ENCODE measurements around the gene NTM. TPM values are rescaled to one million over a fixed set of nuclear protein-coding genes. Genes with fewer than 3 reads are reported as not detected.

The NTM gene
- total RNA-seq, 3 donors from 2014 or later, result 0.66 to 9.0 (median 1.0) TPM

DNA sequence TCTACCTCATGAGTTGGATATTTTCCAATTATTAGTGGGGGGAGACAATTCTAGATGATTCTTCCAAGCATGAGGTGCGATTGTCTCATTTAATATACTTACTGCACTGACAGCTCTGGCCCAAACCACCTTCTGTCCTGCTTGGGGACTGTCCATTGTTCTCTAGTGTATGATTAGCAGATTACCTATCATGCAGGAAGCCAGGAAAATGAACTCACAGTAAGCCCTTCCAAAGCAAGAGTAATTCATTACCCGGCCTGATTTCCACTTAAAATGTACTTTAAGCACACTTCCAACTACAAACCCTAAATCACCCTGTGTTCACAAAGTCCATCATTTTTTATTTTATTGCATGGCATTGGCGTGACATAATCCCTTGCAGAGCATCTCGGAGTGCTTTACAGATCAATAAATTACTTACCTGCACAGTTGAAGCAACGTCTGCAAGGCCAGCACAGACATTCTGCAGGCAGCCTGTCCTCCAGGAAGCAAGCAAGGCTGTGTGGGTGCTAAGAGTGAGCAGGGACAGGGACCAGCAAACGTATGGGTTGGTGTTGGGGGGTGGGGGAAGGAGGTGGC lies 838.2 kb downstream of the NTM start:
- Histone ChIP-seq H3K4me3 (no peak overlapping the region), H3K36me3 (no peaks in the 10 kb centered on the region), H3K27ac (no peak overlapping the region), H3K27me3 (no peaks in the 10 kb centered on the region), H3K4me1 (no peaks in the 10 kb centered on the region), H3K9me3 (no peaks in the 10 kb centered on the region)
- no peak for DNase-seq (ENCODE audit: low spot score in 2 of 2)
- TF ChIP-seq, protein P1, sequence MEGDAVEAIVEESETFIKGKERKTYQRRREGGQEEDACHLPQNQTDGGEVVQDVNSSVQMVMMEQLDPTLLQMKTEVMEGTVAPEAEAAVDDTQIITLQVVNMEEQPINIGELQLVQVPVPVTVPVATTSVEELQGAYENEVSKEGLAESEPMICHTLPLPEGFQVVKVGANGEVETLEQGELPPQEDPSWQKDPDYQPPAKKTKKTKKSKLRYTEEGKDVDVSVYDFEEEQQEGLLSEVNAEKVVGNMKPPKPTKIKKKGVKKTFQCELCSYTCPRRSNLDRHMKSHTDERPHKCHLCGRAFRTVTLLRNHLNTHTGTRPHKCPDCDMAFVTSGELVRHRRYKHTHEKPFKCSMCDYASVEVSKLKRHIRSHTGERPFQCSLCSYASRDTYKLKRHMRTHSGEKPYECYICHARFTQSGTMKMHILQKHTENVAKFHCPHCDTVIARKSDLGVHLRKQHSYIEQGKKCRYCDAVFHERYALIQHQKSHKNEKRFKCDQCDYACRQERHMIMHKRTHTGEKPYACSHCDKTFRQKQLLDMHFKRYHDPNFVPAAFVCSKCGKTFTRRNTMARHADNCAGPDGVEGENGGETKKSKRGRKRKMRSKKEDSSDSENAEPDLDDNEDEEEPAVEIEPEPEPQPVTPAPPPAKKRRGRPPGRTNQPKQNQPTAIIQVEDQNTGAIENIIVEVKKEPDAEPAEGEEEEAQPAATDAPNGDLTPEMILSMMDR (IDR thresholded peaks at IDR 0.05), result no peak
- TF ChIP-seq POLR2A (IDR thresholded peaks at IDR 0.05) (no peak), POLR2AphosphoS5 (IDR thresholded peaks at IDR 0.05) (no peak)
- intact Hi-C loops (cut with DNase I; ENCODE audit: low total_unique reads), result no loop called here

DNA sequence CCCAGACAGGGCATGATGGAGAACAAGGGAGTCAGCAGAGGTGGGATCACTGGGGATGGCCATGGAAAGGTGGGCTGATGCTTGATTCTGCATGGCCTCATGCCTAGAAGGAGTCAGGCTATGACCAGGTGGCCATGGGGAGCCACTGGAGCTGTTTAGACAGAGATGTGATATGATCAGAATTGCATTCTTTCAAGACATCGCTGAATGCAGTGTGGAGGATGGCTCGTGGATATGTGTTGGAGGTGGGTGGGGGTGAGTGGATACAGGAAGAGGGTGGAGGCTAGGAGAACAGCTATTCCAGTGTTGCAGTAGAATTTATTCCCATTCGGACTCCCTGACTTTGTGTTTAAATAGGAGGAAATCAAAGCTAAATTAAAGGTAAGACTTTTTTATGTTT lies 841.1 kb downstream of the NTM start:
- no peak for TF ChIP-seq POLR2AphosphoS5 (IDR thresholded peaks at IDR 0.05)
- no peaks in the 10 kb centered on the region for H3K4me1 ChIP-seq
- no peak overlapping the region for H3K4me3 ChIP-seq
- H3K36me3 ChIP-seq, result no peaks in the 10 kb centered on the region
- no peak overlapping the region for H3K27ac ChIP-seq
- H3K27me3 ChIP-seq, result no peaks in the 10 kb centered on the region
- intact Hi-C loops (cut with DNase I; ENCODE audit: low total_unique reads), result no loop called here
- no peak for DNase-seq (ENCODE audit: low spot score in 2 of 2)
- no peaks in the 10 kb centered on the region for H3K9me3 ChIP-seq

DNA sequence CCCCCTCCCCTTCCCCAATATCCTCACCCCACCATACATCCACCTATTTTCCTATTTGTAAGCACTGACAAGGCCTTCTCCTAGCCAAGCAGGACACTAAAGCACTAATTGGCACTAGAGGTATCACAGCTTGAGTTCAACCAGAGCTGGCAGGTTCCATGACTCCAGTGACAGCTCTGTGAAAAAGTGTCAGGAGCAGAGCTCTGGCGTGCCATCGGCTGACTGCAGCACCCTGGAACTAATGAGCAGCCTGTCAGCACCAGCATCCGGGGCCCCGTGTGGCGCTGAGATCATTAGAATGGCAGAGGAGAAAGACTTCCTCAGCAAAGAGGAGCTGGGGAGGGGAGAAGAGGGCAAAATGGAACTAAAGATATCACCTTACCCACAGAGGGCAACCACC lies 847.4 kb downstream of the NTM start:
- Histone ChIP-seq H3K36me3 (no peaks in the 10 kb centered on the region), H3K4me1 (no peaks in the 10 kb centered on the region), H3K27me3 (no peaks in the 10 kb centered on the region), H3K9me3 (no peaks in the 10 kb centered on the region), H3K27ac (no peak overlapping the region), H3K4me3 (no peak overlapping the region)
- DNase-seq (ENCODE audit: low spot score in 2 of 2), result no peak
- no peak for TF ChIP-seq POLR2AphosphoS5 (IDR thresholded peaks at IDR 0.05)
- TF ChIP-seq, protein P1 (IDR thresholded peaks at IDR 0.05), result no peak
- intact Hi-C loops (cut with DNase I; ENCODE audit: low total_unique reads), result no loop called here

DNA sequence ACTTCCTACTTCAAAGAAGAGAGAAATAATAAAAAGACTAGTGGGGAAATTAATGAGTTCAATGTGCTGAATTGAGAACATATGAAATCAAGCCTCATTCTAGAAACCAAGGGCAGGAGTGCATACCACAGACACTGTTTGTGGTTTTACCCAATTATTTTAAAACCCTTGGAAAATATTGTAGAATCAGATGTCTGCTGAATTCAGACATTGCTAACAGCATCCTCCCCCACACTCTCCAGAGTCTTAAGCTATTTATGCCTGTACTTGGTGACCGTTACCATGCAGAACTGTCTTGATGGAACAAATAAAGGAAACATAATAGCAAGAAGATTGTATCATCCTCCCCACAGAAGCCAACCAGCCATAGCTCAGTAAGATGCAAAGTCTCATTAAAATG lies 850.1 kb downstream of the NTM start:
- no peaks in the 10 kb centered on the region for H3K36me3 ChIP-seq
- intact Hi-C loops (cut with DNase I; ENCODE audit: low total_unique reads), result no loop called here
- H3K4me3 ChIP-seq, result no peak overlapping the region
- no peaks in the 10 kb centered on the region for H3K27me3 ChIP-seq
- no peak for DNase-seq (ENCODE audit: low spot score in 2 of 2)
- TF ChIP-seq, protein P1 (IDR thresholded peaks at IDR 0.05), result no peak
- TF ChIP-seq POLR2A (IDR thresholded peaks at IDR 0.05) (no peak), POLR2AphosphoS5 (IDR thresholded peaks at IDR 0.05) (no peak)
- H3K4me1 ChIP-seq, result no peaks in the 10 kb centered on the region
- no peak overlapping the region for H3K27ac ChIP-seq
- no peaks in the 10 kb centered on the region for H3K9me3 ChIP-seq

DNA sequence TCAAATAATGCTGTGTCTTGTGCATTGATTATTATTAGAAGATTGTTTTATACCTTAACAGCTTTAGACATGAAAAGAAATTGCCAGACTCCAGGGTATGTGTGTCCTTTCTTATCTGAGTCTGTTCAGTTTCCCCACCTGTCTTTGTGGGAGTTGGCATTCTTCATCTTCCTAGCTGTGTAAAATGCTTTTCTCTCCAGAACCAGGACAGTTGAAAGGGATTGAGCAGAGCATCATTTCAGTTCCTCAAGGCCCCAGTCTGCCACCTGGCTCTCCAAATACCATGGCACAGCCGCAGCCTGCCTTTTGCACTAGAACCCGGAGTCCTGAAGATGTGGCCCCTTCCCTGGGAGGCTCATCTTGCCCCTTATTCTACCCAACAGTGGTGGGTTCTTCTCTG lies 851.9 kb downstream of the NTM start:
- Histone ChIP-seq H3K4me3 (no peak overlapping the region), H3K4me1 (no peaks in the 10 kb centered on the region), H3K27ac (no peak overlapping the region), H3K9me3 (no peaks in the 10 kb centered on the region), H3K27me3 (no peaks in the 10 kb centered on the region), H3K36me3 (no peaks in the 10 kb centered on the region)
- TF ChIP-seq POLR2AphosphoS5 (IDR thresholded peaks at IDR 0.05) (no peak), POLR2A (IDR thresholded peaks at IDR 0.05) (no peak)
- TF ChIP-seq, protein P1 (IDR thresholded peaks at IDR 0.05), result no peak
- intact Hi-C loops (cut with DNase I; ENCODE audit: low total_unique reads), result no loop called here
- DNase-seq (ENCODE audit: low spot score in 2 of 2), result no peak

DNA sequence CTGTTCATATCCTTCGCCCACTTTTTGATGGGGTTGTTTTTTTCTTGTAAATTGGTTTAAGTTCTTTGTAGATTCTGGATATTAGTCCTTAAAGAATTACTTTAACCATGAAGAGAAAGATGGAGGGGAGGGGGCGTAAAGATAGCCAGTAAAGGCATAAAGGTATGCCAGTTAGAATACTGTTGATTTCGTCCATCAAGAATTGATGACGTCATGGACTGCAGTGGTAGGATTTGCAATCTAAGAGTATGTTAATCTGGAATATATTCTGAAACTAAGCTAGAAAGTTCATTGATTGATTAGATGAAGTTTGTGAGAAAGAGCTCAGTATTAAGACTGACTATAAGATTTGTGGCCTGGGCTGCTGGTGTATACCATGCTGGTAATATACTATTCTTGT lies 856.1 kb downstream of the NTM start:
- Histone ChIP-seq H3K36me3 (no peaks in the 10 kb centered on the region), H3K4me3 (no peak overlapping the region), H3K27ac (no peak overlapping the region), H3K27me3 (no peaks in the 10 kb centered on the region), H3K9me3 (no peaks in the 10 kb centered on the region), H3K4me1 (no peaks in the 10 kb centered on the region)
- TF ChIP-seq POLR2A (IDR thresholded peaks at IDR 0.05) (no peak), POLR2AphosphoS5 (IDR thresholded peaks at IDR 0.05) (no peak)
- TF ChIP-seq, protein P1 (IDR thresholded peaks at IDR 0.05), result no peak
- intact Hi-C loops (cut with DNase I; ENCODE audit: low total_unique reads), result no loop called here
- no peak for DNase-seq (ENCODE audit: low spot score in 2 of 2)

All from breast epithelium (tissue), 4 donors.